ENCODE data around the gene TTYH1. TPM values are rescaled to one million over a fixed set of nuclear protein-coding genes. Genes with fewer than 3 reads are reported as not detected.
A peak's percentile ranks its signal among the peaks of the same experiment; 100 is the strongest.
"Not testable (repeated sequence)": the region's sequence is repeated elsewhere in the genome, so short reads cannot be mapped to it uniquely, and the experiment has no call there.

The TTYH1 gene
- total and polyA plus RNA-seq, 3 donors from 2014 or later: 126 to 248 (median 226) TPM

DNA sequence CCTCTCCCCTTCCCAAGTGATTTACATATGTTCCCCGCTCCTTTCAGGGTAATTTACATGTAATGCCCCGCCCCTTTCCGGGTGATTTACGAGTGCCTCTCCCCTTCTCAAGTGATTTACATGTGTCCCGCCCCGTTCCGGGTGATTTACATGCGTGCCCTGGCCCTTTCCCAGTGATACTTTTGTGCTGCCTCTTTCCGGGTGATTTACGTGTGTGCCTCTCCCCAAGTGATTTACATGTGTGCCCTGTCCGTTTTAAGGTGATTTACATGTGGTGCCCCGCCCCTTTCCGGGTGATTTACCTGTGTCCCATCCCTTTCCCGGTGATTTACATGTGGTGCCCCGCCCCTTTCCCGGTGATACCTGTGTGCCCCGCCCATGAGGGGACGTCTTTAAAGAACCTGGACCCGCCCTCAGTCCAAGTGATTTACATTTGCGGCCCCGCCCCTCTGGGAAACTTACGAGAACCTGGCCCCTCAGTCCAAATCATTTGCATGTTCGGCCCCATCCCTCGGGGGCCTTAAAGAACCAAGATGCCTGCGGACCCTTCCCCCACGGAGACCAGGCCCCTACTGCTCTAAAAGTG is 48.9 kb downstream of the TTYH1 start:
- peak; percentile 97 for DNase-seq
- intact Hi-C loops (cut with DNase I; ENCODE audit: low total_unique reads): no loop called here
- 4 to 5% methylated on average over 22 to 26 of the region's 26 CpGs for WGBS, 2 donors

DNA sequence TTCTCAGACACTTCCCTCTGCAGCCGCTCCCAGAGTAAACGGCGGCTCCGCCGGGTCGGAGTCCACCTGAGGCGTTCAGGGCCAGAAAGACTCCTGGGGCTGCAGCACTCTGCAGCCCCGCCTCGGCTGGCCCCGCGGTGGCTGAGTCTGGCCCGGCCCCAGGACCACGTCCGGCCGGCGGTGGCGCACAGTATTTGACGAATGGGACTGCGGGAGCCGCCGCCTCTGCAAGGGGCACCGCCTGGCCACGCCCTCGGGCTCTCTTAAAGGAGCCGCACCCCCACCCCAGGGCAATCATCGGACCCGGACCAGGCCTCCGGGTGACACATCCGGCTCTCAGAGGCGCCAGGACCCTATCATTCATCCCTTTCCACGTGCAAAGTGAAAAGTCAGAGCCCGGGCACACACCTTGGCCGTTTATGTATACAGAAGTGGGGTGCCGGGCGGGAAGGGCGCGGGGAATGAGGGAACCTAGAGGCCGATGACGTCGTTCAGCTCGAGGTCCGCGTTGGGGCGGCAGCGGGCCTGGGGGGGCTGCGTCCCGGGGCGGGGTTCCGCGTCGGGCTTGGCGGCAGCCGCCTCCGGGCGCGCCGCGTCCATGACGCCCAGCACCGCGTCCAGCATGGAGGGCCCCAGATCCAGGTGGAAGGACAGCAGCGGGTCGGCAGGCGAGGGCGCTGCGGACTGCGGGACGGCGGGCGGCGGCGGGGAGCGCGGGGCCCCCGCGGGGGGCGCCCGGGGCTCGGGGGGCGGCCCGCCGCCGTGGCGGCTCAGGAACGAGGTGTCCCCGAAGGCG is 49.6 kb downstream of the TTYH1 start:
- no peaks in the 10 kb centered on the region for H3K36me3 ChIP-seq (ENCODE audit: low read depth, missing control alignments)
- H3K27ac ChIP-seq: peak overlapping the region; percentile 82 to 95
- H3K9me3 ChIP-seq: no peaks in the 10 kb centered on the region
- H3K27me3 ChIP-seq: no peaks in the 10 kb centered on the region
- WGBS, 2 donors: 36 to 45% methylated on average over 4 to 85 of the region's 87 CpGs
- H3K4me3 ChIP-seq: peak overlapping the region; percentile 59 to 69
- peaks cover 7% of the 10 kb centered on the region for H3K4me1 ChIP-seq
- TF ChIP-seq CTCF (IDR thresholded peaks at IDR 0.05) (no peak), POLR2A (IDR thresholded peaks at IDR 0.05) (no peak)
- intact Hi-C loops (cut with DNase I; ENCODE audit: low total_unique reads): no loop called here
- peak; percentile 95 for DNase-seq

More for the DNA sequence above, 48.9 kb downstream of the TTYH1 start:
- no peak for TF ChIP-seq POLR2A (IDR thresholded peaks at IDR 0.05)
- no peak for TF ChIP-seq CTCF (IDR thresholded peaks at IDR 0.05)
- Histone ChIP-seq H3K4me3 (peak overlapping the region; percentile 59 to 69), H3K27ac (peak overlapping the region; percentile 82 to 95), H3K4me1 (peaks cover 10% of the 10 kb centered on the region), H3K9me3 (no peaks in the 10 kb centered on the region), H3K36me3 (ENCODE audit: low read depth, missing control alignments) (no peaks in the 10 kb centered on the region), H3K27me3 (no peaks in the 10 kb centered on the region)

DNA sequence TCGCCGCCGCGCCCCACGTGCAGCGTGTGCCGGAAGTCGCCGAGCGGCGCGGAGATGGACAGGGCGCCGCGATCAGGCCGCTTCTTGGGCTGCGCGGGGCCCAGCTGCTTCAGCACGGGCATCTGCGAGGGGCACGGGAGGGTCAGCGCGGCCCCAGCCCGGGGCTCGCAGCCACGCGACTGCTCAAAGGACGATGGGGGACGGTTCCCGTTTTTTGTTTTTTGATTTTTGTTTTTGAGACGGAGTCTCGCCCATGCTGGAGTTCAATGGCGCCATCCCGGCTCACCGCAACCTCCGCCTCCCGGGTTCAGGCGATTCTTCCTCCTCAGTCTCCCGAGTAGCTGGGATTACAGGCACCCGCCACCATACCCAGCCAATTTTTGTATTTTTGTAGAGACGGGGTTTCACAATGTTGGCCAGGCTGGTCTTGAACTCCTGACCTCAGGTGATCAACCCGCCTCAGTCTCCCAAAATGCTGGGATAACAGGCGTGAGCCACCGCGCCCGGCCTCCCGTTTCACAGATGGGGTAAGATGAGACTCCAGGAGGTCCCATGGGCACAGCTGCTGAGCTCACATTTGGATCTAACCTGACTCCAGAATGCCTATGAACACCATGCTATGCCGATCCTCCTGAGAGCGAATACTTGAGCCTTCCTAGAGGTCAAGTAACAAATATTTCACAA is 50.3 kb downstream of the TTYH1 start:
- peak overlapping the region in 1 of 2 donors; percentile 59 for H3K4me3 ChIP-seq
- H3K27ac ChIP-seq: no peak overlapping the region
- H3K4me1 ChIP-seq: peaks cover 7% of the 10 kb centered on the region
- TF ChIP-seq POLR2A (IDR thresholded peaks at IDR 0.05) (no peak), CTCF (IDR thresholded peaks at IDR 0.05) (no peak)
- WGBS, 2 donors: 64 to 68% methylated on average over 41 to 47 of the region's 49 CpGs
- H3K27me3 ChIP-seq: no peaks in the 10 kb centered on the region
- no peaks in the 10 kb centered on the region for H3K9me3 ChIP-seq
- DNase-seq: no peak
- H3K36me3 ChIP-seq (ENCODE audit: low read depth, missing control alignments): no peaks in the 10 kb centered on the region
- intact Hi-C loops (cut with DNase I; ENCODE audit: low total_unique reads): no loop called here

- WGBS, 2 donors: 65 to 79% methylated on average over 14 of the region's 14 CpGs
- H3K9me3 ChIP-seq; intact Hi-C loops (cut with DNase I; ENCODE audit: low total_unique reads); H3K27ac ChIP-seq; H3K4me1 ChIP-seq; H3K36me3 ChIP-seq (ENCODE audit: low read depth, missing control alignments); H3K27me3 ChIP-seq; DNase-seq; H3K4me3 ChIP-seq: not testable (repeated sequence)
These were observed 50.8 kb downstream of the TTYH1 start for GRCh38 chr19:54466110-54466480.

DNA sequence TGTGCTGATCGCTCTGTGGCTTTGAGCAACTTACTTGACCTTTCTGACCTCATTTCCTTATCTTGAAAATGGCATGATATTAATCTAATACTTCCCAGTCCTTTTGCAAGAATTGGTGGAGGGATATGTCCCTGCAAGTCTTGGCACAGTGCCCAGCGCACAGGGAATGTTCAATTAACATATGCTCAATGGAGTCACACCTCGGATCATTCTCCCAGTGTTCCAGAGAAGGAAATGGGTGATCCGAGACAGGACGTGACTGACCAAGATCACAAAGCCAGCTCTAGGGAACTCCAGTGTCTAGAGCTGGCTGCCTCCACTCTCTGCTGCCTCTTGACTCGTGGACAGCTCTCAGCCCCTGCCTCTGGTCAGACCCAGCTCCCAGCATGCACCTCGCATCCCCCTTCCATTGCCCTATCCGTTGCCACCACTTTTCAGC is 54.3 kb downstream of the TTYH1 start:
- intact Hi-C loops (cut with DNase I; ENCODE audit: low total_unique reads): no loop called here
- no peak overlapping the region for H3K4me3 ChIP-seq
- 63 to 74% methylated on average over 8 of the region's 8 CpGs for WGBS, 2 donors
- H3K9me3 ChIP-seq: no peaks in the 10 kb centered on the region
- H3K27me3 ChIP-seq: no peaks in the 10 kb centered on the region
- no peak for DNase-seq
- H3K36me3 ChIP-seq (ENCODE audit: low read depth, missing control alignments): no peaks in the 10 kb centered on the region
- peaks cover 9% of the 10 kb centered on the region for H3K4me1 ChIP-seq
- TF ChIP-seq POLR2A (IDR thresholded peaks at IDR 0.05): no peak
- no peak for TF ChIP-seq CTCF (IDR thresholded peaks at IDR 0.05)
- H3K27ac ChIP-seq: no peak overlapping the region

Measured in testis (tissue), 3 donors.